Germinal center (tissue), 1 donor: ENCODE results near the gene PNCK.
"Not testable (repeated sequence)": the region's sequence is repeated elsewhere in the genome, so short reads cannot be mapped to it uniquely, and the experiment has no call there.

ENCODE experiments used
- DNase-seq: peaks from one replicate; pipeline ENCODE4 v3.0.0; 2012; ENCODE audit warnings: mixed read lengths, low spot score

The PNCK gene

DNA sequence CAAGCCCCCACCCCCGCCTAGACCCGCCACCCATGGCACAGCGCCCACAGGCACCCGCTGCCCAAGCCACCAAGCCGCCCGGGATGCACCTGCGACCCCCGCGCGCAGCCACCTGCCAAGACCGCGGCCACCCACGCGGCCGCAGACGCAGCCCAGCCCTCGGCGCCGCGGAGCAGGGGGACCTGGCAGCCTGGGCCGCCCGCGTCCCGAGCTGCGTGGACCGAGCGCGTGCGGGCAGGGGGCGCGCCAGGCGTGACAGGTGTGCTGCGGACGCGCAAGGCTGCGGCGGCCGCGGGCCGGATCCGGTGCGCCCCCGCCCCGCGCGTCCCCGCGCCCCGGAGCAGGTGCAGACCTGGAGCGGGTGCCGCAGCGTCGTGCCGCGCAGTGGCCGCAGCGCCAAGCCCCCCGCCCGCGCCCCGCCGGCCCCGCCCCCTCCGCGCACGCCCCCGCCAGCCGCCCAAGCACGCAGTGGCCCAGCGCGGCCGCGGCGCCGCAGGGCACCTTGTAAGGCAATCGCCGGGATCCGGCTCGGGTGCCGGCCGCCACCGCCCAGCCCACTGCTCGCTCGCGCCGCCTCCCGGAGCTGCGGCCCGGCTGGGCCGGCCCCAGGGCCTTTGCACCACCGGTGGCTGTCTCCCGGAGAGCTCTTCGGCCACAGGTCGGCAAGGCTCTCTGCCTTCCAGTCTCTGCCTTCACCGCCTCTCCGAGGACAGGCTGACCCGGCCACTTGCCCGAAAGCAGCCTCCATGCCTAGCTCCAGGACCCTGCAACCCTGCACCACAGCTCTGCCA, at the start of gene PNCK:
Gene PNCK (minus strand): TSS at position 386 of the 791 bp plus-strand sequence. CDS start 737 bp downstream, outside the sequence.
- no peak for DNase-seq

DNA sequence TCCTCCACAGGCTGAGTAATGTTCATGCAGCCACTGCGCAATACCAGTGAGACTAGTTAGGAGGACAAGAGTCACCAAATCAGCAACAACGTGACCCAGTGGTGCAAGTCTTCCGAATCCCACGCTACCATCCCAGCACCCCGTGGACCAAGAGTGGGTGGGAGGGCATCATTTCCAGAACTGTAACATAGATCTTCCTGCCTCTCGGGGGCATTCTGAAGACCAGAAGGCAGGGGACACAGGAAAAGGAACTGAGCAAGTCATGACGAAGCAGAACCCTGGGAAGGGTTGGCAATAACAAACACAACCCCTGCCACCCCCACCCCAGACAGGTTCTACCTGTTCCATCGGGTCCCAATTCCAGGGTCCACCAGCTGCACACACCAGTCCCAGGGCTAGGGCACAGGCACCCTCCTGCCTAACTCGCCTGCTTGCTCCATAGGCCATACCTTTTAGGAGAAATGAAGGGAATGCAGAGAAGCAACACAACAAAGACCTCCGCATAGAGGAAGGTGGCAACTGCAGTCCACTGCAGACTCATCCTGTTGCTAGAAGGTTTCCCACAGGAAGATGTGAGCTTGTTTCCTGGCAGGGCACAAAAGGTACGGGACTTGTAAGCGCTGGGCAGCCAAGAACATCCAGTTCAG, 49.2 kb upstream of the PNCK start:
- no peak for DNase-seq

DNA sequence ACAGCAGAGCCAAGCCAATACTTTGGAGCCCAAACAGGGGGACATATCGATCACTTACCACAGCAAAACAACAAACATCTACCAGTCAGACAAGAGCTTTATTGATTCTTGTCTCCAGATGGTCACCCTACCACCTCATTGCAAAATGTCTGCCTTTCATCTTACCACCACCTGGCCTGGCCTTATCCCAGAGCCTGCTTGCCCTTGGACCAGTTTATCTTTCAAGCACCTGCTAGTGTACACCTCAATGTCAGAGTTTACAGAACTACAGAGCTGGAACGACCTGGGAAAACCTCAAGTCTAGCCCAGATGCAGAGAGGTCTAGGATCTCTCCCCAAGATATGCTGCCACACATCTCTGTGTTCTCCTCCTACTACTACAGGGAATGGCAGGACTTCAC, 46.1 kb upstream of the PNCK start:
- no peak for DNase-seq

DNA sequence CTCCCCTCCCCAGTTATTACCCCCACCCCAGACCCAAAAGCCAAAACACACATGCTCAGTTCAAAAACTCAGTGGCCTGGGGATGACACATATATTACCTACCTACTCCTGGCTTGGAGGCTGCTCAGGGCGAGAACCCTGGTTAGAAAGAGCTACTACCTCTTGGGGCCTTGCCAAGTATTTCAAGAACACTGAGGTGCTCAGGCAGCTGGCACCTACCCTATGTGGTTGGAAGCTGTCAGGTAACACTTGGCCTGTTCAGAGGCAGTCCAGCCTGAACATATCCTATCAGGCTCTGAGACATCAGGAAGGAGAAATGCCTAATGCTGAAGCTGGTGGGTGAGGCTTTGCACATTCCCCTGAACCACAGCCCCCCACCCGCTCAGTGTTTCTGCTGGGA, 45.6 kb upstream of the PNCK start:
- DNase-seq: no peak

DNA sequence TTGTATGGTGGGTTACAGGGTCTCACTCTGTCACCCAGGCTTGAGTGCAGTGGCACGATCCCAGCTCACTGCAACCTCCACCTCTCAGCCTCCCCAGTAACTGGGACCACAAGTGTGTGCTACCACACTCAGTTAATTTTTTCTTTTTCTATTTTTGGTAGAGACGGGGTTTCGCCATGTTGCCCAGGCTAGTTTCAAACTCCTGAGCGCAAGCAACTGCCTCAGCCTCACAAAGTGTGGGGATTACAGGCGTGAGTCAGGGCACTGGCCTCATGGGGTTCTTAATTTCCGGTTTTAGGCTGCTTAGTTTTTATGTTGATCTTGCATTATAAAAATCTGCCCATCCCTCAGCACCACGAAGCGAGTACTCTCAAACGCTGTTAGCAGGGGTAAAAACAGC, 43.8 kb upstream of the PNCK start:
- DNase-seq: no peak

DNA sequence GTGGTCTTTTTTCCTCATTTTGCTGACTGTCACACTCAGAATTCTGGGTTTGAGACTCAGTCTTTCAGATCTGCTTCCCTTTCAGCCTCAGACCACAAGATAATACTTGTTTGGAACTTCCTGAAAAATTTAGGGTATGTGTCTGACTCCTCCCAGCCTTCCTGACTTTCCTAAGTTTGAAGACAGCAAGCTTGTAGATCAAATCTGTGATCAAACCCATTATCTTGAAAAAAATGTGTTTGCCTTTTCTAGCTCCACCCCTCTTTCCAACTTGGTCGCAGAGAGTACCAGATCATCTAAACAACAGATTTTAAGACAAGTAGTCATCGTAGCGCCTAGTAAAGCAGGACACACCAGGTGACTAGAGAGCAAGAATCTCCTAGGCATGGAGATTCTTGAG, 40.6 kb upstream of the PNCK start:
- no peak for DNase-seq

DNA sequence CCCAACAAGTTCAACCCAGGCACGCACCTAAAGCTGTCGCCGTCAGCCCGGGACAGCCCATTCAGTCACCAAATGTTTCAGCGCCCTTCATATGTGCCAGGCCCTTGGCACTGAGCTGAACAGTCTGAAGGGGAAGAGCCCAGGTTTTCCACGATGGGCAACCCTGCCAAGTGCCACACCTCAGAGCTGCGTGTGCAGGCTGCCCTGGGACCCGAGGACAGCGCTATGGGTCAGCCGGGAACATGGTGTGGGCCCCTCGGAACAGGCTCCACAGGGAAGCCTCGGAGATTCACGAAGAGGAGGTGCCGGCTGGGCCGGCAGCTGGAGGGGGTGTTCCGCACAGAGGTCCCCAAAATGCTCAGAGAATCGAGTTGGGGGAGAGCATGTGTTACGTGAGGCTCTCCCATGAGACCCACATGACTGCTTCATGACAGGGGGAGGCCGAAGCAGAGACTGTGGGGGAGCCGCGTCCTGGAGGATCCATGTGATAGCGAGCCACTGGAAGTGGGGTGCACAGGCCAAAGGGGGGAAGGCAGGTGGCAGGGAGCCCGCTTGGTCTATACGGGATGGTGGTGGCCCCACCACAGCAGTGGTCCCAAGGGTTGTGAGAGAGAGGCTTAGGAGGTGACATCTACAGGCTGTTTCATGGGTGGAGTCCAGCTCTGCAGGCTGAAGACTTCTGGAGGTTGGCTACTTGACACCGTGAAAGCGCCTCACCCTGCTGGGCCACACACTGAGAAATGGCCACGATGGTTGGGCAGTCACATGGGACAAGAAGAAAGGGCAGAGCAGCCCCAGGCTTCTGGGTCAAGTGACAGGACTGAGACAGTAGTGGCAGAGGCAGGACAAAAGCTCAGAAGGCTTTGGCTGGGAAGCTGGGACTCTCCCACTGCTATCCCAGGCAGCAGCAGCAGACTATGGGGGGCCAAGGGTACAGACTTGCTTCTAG, 36.4 kb upstream of the PNCK start:
- DNase-seq: no peak

DNA sequence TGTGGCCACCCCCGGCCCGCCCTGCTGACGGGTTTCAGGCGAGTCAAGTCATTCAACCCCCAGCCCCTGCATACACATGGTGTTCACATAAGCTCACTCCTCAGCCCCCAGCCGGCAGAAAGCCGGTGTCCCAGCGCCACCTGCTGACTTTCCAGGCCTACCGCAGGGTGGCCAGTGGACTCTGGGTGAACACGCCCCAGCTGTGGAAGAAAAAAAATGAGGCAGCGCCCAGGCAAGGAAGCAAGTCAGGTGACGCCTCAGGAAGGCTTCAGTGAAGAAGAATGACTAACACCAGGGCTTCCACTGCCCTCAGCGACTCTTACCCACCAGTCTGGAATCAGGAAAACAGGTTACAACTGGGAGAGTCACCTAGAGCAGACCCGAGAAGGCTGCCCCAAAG, 34.8 kb upstream of the PNCK start:
- peak; percentile 25 for DNase-seq

DNA sequence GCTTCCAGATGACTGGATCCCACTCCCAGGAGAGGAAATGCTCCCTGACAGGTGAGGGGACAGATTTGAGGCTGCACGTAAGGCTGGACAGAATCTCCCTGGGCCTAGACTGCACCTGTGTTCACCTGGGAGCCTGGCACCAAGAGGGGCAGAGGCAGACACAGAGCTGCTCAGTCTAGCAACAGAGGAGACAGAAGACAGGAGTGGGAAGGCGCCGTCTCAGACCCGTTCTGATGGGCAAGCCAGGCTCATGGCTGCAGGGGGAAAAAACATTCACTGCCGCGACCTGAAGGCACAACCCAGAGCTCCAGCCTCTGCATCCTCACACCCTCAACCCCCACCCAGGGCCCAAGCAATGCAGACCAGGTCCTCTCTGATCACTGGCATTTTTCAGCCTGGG, 33.8 kb upstream of the PNCK start:
- no peak for DNase-seq

DNA sequence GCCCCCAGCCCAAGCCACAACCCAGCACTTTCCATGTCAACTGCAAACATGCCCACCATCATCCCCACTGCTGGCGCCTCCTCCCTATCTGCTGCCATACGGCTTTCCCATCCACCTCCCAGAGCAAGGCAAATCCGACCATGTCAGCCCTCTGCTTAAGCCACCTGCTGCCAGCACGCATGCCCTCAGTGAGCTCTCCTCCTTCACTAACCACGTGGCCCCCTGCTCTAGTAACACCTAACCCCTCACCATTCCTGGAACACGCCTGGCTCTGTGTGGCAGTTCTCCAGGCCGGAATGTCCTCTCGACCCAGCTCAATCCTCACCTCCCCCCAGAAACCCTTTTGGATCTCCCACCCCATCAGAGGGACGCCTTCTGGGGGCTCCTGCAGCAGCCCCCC, 33.2 kb upstream of the PNCK start:
- DNase-seq: no peak

DNA sequence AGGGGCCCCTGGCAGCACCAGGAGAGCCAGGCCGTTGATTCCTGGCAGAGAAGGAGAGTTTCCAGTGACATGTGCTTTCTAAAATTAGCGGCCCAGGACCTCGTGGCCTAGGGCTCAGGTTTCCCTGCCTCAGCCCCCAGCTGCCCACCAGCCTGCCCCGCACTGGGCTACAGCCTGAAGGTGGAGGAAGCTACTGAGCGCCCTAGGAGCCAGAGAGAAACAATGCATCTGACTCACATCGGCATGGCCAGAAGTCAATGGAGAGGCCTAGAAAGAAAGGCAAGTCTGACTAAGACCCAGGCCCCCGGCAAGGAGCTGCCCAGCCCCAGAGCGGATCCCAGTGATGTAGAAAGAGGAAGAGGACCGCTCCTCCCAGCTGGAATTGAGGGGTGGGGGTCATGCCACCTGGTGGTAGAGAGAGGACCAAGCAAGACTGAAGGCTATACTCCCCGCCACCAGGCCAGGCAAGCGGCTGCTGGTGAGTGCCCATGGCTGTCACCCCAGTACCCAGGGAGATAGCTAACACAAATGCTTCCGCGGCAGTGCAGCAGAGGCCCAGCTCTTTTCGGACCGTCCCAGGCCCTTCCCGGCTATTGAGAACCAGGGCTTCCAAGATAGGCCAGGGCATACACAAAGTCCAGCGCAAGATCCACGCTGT, 31.9 kb upstream of the PNCK start:
- not testable (repeated sequence) for DNase-seq

DNA sequence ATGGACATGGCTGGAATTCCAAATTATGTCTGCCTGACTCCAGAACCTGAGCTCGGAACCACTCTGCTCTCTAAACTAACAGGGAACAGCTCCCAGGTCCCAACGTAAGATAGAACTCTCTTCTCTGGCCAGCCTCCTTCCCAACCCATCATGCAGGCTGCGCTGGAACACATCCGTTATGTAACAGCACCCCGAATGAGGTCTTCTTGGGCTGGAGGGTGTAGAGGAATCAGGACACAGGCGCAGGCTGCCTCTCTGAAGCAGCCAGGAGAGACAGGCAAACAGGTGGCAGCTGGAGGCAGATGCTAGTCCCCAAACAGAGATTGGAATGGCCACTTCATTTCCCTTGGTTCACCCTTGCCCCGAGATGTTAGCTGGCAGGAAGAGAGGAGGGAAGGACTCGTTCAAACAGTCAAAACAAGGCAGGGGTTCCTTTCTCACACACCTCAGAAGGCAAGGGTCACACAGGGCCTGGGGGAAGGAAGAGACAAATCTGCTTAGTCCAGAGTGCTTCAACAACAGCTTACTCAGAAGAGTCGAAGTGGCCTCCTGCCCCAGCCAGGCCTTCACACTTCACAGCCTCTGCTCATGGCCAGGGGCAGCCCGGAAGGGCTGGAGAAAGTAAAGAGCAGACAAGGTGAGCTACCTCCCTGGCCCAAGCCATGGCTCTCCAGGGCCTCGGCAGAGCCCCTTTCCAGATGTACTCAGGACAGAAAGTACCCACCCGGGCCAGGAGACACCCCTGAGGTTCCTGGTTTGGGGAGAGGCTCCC, 31.2 kb upstream of the PNCK start:
- DNase-seq: not testable (repeated sequence)

DNA sequence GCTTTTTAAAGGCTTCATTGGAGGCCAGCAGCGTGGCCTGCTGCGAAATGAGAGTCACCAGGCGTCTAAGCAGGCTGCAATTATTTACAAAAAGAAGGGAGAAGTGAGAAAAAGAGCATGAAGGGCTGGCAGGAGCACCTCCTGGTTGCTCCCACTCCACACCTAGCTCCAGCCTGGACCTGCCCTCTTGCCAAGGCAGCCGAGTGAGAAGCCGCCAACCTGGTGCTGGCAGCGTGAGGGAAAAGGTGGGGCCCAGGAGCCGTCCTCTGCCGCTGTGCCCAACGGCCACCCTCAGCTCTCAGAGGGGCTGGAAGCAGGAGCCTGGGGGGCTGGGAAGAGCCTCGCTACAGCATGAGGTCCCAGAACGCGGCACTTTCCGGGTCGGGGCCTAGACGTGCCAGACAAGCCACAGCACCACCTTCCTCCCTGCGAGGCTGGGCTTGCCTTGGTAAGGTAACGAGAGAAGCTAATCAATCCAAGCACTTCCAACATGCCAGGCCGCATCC, 30.5 kb upstream of the PNCK start:
- no peak for DNase-seq

DNA sequence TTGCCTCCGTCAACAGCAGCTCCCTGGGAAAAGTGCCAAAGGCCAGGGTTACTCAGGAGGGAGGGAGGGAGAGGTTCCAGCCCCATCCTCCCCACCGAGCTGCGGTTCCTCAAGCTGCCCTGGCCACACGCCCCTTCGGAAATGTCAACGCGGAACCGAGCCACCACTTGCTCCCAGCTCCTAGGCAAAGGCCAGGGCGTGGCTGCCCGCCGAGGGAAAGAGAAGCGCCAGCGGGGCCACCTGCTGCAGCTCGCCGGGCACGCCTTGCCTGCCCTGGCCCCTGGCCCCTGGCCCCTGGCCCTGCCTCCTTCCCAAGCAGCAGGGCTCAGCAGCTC, 29.4 kb upstream of the PNCK start:
- DNase-seq: no peak

DNA sequence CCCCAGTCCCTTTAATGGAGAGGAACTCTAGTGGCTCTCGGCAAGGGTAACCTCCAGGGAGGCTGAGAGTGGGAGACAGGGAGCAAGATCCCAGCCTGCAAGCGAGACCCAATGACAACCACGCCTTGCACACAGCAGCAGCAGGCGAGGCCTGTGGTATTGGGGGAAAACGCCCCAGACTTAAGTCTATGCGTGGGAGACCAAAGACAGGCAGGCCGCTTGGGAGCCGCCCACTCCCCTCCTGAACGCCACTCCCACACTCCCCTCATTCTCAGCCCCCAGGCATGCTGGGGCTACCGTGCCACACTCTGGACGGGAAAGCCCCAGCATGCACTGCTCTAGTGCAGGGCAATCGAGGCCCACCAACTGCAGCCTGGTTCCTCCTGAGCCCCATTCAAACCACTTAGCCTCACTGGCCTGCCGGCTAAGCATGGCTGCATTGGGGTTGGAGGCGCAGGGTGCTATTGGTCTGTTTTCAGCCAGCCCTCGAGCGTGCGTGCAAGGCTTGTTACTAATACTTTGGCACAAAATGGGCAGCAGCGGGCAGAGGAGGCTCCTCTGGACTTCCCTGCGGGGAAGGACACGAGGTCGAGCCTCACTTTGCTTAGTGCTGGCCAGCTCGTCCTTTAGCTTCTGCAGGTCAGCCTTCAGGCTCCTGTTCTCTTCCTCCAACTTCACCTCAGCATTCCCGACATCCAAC, 28.9 kb upstream of the PNCK start:
- DNase-seq: no peak

DNA sequence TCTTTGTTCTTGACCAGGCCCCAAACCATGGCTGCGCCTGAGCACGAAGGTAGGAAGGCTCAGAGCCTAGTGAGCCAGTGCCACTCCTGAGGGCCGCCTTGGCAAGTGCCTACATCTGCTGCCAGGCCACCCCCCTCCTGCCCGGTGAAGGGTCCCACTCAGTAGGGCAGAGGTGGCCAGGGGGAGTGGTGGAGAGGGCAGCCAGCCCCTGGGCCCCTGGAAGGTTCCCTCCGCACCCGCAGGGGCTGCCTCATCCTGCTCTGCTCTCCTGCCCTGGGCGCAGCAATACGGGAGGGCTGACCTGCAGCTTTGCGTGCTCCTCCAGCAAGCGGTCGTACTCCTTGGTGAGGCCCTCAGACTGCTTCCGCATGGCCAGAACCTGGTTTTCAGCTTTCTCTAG, 28.1 kb upstream of the PNCK start:
- no peak for DNase-seq

DNA sequence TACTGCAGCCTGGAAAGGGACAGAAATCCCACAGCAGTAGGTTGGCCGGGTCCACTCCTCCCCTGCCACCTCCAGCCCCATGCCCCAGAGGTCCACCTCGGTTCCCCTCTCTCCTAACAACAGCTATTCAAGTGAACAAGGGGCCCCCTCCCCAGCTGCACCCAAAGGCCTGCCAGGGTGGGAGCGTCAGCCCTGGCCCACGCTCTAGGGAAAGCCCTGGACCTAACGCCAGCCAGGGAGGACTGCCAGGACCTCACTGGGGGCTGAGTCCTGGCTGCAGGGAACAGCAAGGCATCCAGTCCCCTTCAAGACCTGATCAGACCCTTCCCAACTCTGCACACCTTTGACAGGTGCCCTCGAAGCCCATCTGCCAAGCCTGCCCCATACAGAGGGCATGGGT, 27.4 kb upstream of the PNCK start:
- no peak for DNase-seq

DNA sequence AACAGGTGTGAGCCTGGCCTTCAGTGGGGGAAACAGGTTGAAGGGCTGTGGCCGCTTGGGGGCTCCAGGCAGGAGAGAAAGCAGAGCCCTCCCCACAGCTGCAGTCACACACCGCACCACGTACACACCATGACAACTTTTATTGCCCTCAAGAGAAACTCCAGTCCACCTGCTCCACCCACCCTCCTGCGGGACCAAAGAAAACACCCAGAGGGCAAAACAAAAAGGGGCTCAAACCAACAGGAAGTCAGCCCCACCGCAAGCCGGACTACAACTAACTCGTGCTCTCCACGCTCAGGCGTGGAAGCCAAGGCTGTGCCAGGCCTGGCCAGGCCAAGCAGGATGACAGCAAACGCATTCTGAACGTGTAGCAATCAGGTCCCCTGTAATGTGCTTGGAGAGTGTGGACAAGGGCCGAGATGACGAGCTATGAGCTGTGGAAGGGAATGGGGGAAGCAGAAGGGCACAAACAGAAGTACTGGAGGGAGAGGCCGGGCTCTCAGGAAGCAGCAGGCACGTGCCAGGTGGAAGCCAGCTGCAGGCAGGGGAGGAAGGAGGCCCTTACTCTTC, 26.8 kb upstream of the PNCK start:
- DNase-seq: no peak

DNA sequence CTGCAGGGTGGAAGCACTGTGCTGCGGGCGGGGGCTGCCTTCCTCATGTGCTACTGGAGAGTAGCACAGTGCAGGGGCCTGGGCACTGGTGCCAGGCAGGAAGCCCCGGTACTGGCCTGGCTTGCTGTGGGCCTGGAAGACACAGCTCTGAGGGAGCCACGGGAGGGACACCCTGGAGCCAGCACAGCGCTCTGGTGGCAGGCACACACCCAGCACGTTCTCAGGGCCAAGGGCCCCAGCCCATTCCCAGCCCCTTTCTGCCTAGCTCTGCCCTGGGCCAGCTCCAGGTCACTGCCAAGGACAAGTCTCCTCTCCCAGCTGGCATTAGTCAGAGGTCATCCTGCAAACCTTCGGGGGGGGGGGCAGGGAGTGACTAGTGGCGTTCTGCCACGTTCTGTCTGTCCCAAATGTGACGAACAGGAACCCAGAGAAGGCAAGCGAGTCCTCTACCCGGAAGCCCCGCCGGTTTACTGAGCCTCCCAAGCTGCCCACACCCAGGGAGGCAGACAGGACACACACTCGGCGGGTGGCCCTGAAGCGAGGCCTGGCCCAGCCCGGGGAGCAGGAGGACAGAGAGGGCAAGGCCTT, 26.3 kb upstream of the PNCK start:
- DNase-seq: not testable (repeated sequence)
